BE2C (cell line): Measurements from ENCODE around the gene CD1D.
A peak's percentile ranks its signal among the peaks of the same experiment; 100 is the strongest.

ENCODE experiments used
- DNase-seq: peaks from one replicate; pipeline ENCODE4 v3.0.0-alpha.2; 2020
- H3K27me3 ChIP-seq: fragments of 250-450 bp; sonication (Bioruptor Pico); 2 replicates; pipeline ENCODE4 v1.5.1; 2020; ENCODE audit warnings: mild to moderate bottlenecking
- H3K36me3 ChIP-seq: fragments of 250-450 bp; sonication (Bioruptor Pico); 2 replicates; pipeline ENCODE4 v1.5.1; 2020; ENCODE audit warnings: mild to moderate bottlenecking
- H3K4me1 ChIP-seq: fragments of 250-450 bp; sonication (Bioruptor Pico); 2 replicates; pipeline ENCODE4 v1.5.1; 2020
- H3K4me3 ChIP-seq: 2 replicates; pipeline ENCODE4 v1.5.1; 2011; ENCODE audit warnings: low read depth, low read length
- H3K9me3 ChIP-seq: fragments of 250-450 bp; sonication (Bioruptor Pico); 2 replicates; pipeline ENCODE4 v1.5.1; 2020
- CTCF ChIP-seq: IDR thresholded peaks from 2 replicates; pipeline ENCODE4 v1.5.1; 2012; ENCODE audit warnings: mild to moderate bottlenecking, low read depth, low read length

Gene CD1D

GRCh38 chr1:158147401-158147800, 33.3 kb upstream of the CD1D start:
- H3K36me3 ChIP-seq, result no peaks in the 10 kb centered on the region
- no peak overlapping the region for H3K4me3 ChIP-seq
- H3K27me3 ChIP-seq, result no peaks in the 10 kb centered on the region
- DNase-seq, result no peak
- TF ChIP-seq CTCF, result no peak
- H3K9me3 ChIP-seq, result no peaks in the 10 kb centered on the region
- no peaks in the 10 kb centered on the region for H3K4me1 ChIP-seq

- peaks cover 4% of the 10 kb centered on the region; the same call in 1 of the 2 replicates for H3K27me3 ChIP-seq
- TF ChIP-seq CTCF, result no peak
- no peak for DNase-seq
- H3K9me3 ChIP-seq, result no peaks in the 10 kb centered on the region
- no peaks in the 10 kb centered on the region for H3K4me1 ChIP-seq
- H3K36me3 ChIP-seq, result no peaks in the 10 kb centered on the region
- no peak overlapping the region for H3K4me3 ChIP-seq
These were observed 32.8 kb upstream of the CD1D start for GRCh38 chr1:158147869-158148268.

GRCh38 chr1:158148468-158148867, 32.2 kb upstream of the CD1D start:
- peaks cover 4% of the 10 kb centered on the region; the same call in 1 of the 2 replicates for H3K27me3 ChIP-seq
- no peak for TF ChIP-seq CTCF

GRCh38 chr1:158149175-158149574, 31.5 kb upstream of the CD1D start:
- Histone ChIP-seq H3K9me3 (no peaks in the 10 kb centered on the region), H3K4me3 (peak overlapping the region; percentile 44), H3K36me3 (no peaks in the 10 kb centered on the region), H3K27me3 (peaks cover 4% of the 10 kb centered on the region), H3K4me1 (no peaks in the 10 kb centered on the region)
- DNase-seq, result no peak
- no peak for TF ChIP-seq CTCF

More at GRCh38 chr1:158148468-158148867, 32.2 kb upstream of the CD1D start:
- H3K4me1 ChIP-seq, result no peaks in the 10 kb centered on the region
- no peak overlapping the region for H3K4me3 ChIP-seq
- H3K9me3 ChIP-seq, result no peaks in the 10 kb centered on the region
- no peaks in the 10 kb centered on the region for H3K36me3 ChIP-seq
- no peak for DNase-seq

- no peak for TF ChIP-seq CTCF
- DNase-seq, result peak; percentile 92
- Histone ChIP-seq H3K9me3 (no peaks in the 10 kb centered on the region), H3K27me3 (peaks cover 4% of the 10 kb centered on the region), H3K4me1 (no peaks in the 10 kb centered on the region), H3K4me3 (peak overlapping the region; percentile 44), H3K36me3 (no peaks in the 10 kb centered on the region)
These were observed 31.0 kb upstream of the CD1D start for GRCh38 chr1:158149577-158150269.

GRCh38 chr1:158150523-158150922, 30.2 kb upstream of the CD1D start:
- Histone ChIP-seq H3K36me3 (no peaks in the 10 kb centered on the region), H3K4me3 (no peak overlapping the region), H3K9me3 (no peaks in the 10 kb centered on the region), H3K4me1 (no peaks in the 10 kb centered on the region), H3K27me3 (peaks cover 4% of the 10 kb centered on the region)
- no peak for TF ChIP-seq CTCF
- no peak for DNase-seq
